Brain microvascular endothelial cell (primary cell): ENCODE data around the gene BTBD16.

Experiments
- DNase-seq: peaks from one replicate; pipeline ENCODE4 v3.0.0-alpha.2; 2020
- H3K27ac ChIP-seq: fragments of 250-450 bp; sonication (Bioruptor Pico); 2 replicates; pipeline ENCODE4 v1.5.1; 2020; ENCODE audit warnings: mild to moderate bottlenecking, moderate library complexity
- H3K27me3 ChIP-seq: fragments of 250-450 bp; sonication (Bioruptor Pico); replicated peaks from 2 replicates; pipeline ENCODE4 v1.5.1; 2020; ENCODE audit warnings: mild to moderate bottlenecking
- H3K36me3 ChIP-seq: fragments of 250-450 bp; sonication (Bioruptor Pico); replicated peaks from 2 replicates; pipeline ENCODE4 v1.5.1; 2020; ENCODE audit warnings: mild to moderate bottlenecking
- H3K4me3 ChIP-seq: 2 replicates; pipeline ENCODE4 v1.5.1; 2011; ENCODE audit warnings: low read depth, mild to moderate bottlenecking, control low read depth, low read length, moderate library complexity
- CTCF ChIP-seq: IDR thresholded peaks from 2 replicates; pipeline ENCODE4 v1.5.1; 2011; ENCODE audit warnings: low read depth, mild to moderate bottlenecking, moderate library complexity, low read length, control low read depth, inconsistent platforms; ENCODE audit errors: missing control alignments
- in situ Hi-C: cut with HindIII; loops from 2 replicates; pipeline ENCODE4 v1.10.0; 2017; ENCODE audit warnings: low sequenced_read_pairs, low pct_ligation_motif_present

Gene BTBD16

GRCh38 chr10:122301811-122302115, 30.7 kb downstream of the BTBD16 start:
- in situ Hi-C loops = no loop called here
- no peak for TF ChIP-seq CTCF
- H3K36me3 ChIP-seq = no peaks in the 10 kb centered on the region
- DNase-seq = no peak
- H3K4me3 ChIP-seq = no peak overlapping the region
- H3K27me3 ChIP-seq = no peaks in the 10 kb centered on the region
- H3K27ac ChIP-seq = no peak overlapping the region

GRCh38 chr10:122302315-122302714, 31.2 kb downstream of the BTBD16 start:
- H3K27ac ChIP-seq = no peak overlapping the region
- DNase-seq = no peak
- no peaks in the 10 kb centered on the region for H3K27me3 ChIP-seq
- no peaks in the 10 kb centered on the region for H3K36me3 ChIP-seq
- in situ Hi-C loops = no loop called here
- no peak for TF ChIP-seq CTCF
- no peak overlapping the region for H3K4me3 ChIP-seq

- H3K36me3 ChIP-seq = no peaks in the 10 kb centered on the region
- no peak for TF ChIP-seq CTCF
- DNase-seq = no peak
- in situ Hi-C loops = no loop called here
- no peak overlapping the region for H3K4me3 ChIP-seq
- H3K27ac ChIP-seq = no peak overlapping the region
- H3K27me3 ChIP-seq = no peaks in the 10 kb centered on the region
Measured at GRCh38 chr10:122303271-122304053, 32.4 kb downstream of the BTBD16 start.

- in situ Hi-C loops = no loop called here
- Histone ChIP-seq H3K36me3 (no peaks in the 10 kb centered on the region), H3K27me3 (no peaks in the 10 kb centered on the region), H3K27ac (no peak overlapping the region), H3K4me3 (no peak overlapping the region)
- no peak for TF ChIP-seq CTCF
- DNase-seq = no peak
Measured at GRCh38 chr10:122304054-122304579, 33.0 kb downstream of the BTBD16 start.

- in situ Hi-C loops = no loop called here
- Histone ChIP-seq H3K36me3 (no peaks in the 10 kb centered on the region), H3K27ac (no peak overlapping the region), H3K27me3 (no peaks in the 10 kb centered on the region), H3K4me3 (no peak overlapping the region)
- no peak for TF ChIP-seq CTCF
- no peak for DNase-seq
Measured at GRCh38 chr10:122306282-122306681, 35.2 kb downstream of the BTBD16 start.

- no peak overlapping the region for H3K27ac ChIP-seq
- in situ Hi-C loops = no loop called here
Measured at GRCh38 chr10:122306744-122307143, 35.6 kb downstream of the BTBD16 start.

More at GRCh38 chr10:122306744-122307143, 35.6 kb downstream of the BTBD16 start:
- no peak for TF ChIP-seq CTCF
- Histone ChIP-seq H3K4me3 (no peak overlapping the region), H3K36me3 (no peaks in the 10 kb centered on the region), H3K27me3 (no peaks in the 10 kb centered on the region)
- DNase-seq = no peak
